HepG2 (cell line): Measurements from ENCODE around the gene MEX3A. TPM values are rescaled to one million over a fixed set of nuclear protein-coding genes. Genes with fewer than 3 reads are reported as not detected.

Experiments used
- FUBP1 ChIP-seq: sonication (generic); formaldehyde crosslinking; IDR thresholded peaks from 2 replicates; pipeline ENCODE4 v1.5.1; 2020; ENCODE audit warnings: missing genetic modification reagents, mild to moderate bottlenecking, borderline replicate concordance
- IKZF4 ChIP-seq: sonication (generic); formaldehyde crosslinking; IDR thresholded peaks from 2 replicates; pipeline ENCODE4 v1.5.1; 2020; ENCODE audit warnings: borderline replicate concordance, mild to moderate bottlenecking, low read depth, missing genetic modification reagents; ENCODE audit errors: not compliant biosample characterization
- MTERF4 ChIP-seq: sonication (generic); formaldehyde crosslinking; IDR thresholded peaks from 2 replicates; pipeline ENCODE4 v1.8.0; 2023; ENCODE audit warnings: mild to moderate bottlenecking, missing genetic modification reagents
- RAD51 ChIP-seq: fragments of 450-650 bp; IDR thresholded peaks from 2 replicates; pipeline ENCODE4 v1.6.1; 2016; ENCODE audit warnings: borderline replicate concordance
- TBL1XR1 ChIP-seq: fragments of 150-350 bp; IDR thresholded peaks from 2 replicates; pipeline ENCODE4 v1.6.1; 2014; ENCODE audit warnings: borderline replicate concordance, low read length; ENCODE audit not compliant: partially characterized antibody
- TCF12 ChIP-seq, 2 experiments: fragments of 450-650 bp in 1 of 2; sonication (generic) in 1 of 2; formaldehyde crosslinking in 1 of 2; IDR thresholded peaks; 2 replicates each; pipeline versions ENCODE4 v1.6.1 to v1.8.0; 2017 to 2022; ENCODE audit warnings: antibody characterized with exemption in 1 of 2, mild to moderate bottlenecking in 1 of 2, missing genetic modification reagents in 1 of 2, moderate library complexity in 1 of 2
- WIZ ChIP-seq: sonication (generic); formaldehyde crosslinking; IDR thresholded peaks from 2 replicates; pipeline ENCODE4 v1.5.1; 2020; ENCODE audit warnings: mild to moderate bottlenecking, missing genetic modification reagents
- XRCC5 ChIP-seq: fragments of 200-400 bp; formaldehyde crosslinking; optimal IDR thresholded peaks from 2 replicates; pipeline ENCODE3; 2017; ENCODE audit warnings: mild to moderate bottlenecking, low read length
- ZBTB21 ChIP-seq: sonication (generic); formaldehyde crosslinking; IDR thresholded peaks from 2 replicates; pipeline ENCODE4 v1.4.0; 2020; ENCODE audit warnings: missing genetic modification reagents
- ZNF546 ChIP-seq: sonication (generic); formaldehyde crosslinking; conservative IDR thresholded peaks from 2 replicates; pipeline ENCODE4 v1.8.1; 2023; ENCODE audit warnings: mild to moderate bottlenecking, missing genetic modification reagents
- ZNF747 ChIP-seq: sonication (generic); formaldehyde crosslinking; IDR thresholded peaks from 2 replicates; pipeline ENCODE4 v1.8.1; 2023; ENCODE audit warnings: missing genetic modification reagents, mild to moderate bottlenecking, borderline replicate concordance
- ZNF879 ChIP-seq: sonication (generic); formaldehyde crosslinking; IDR thresholded peaks from 2 replicates; pipeline ENCODE4 v1.8.1; 2023; ENCODE audit warnings: missing genetic modification reagents
- polyA plus RNA-seq, 8 experiments: library from polyadenylated mRNA; depleted of rRNA in 3 of 8; stranded (reverse) in 7 of 8; unstranded in 1 of 8; fragments of >200 nt; fragmentation: Illumina TruSeq in 4 of 8; extraction: Trizol in 4 of 8; gene quantifications; 2 replicates each; pipeline versions ENCODE4 v1.2.1 to v1.2.3, GENCODE V29; 2011 to 2016; ENCODE audit warnings: low read depth in 4 of 8, missing spikeins in 1 of 8, mixed read lengths in 1 of 8; ENCODE audit not compliant: insufficient read depth in 1 of 8
- total RNA-seq, 5 experiments: library from RNA; depleted of rRNA; stranded (reverse); fragments of >200 nt; fragmentation: Illumina TruSeq; extraction: Trizol; gene quantifications; 2 replicates each; pipeline ENCODE4 v1.2.3, GENCODE V29; 2016; ENCODE audit warnings: low read depth in 1 of 5
- TF ChIP-seq, protein P1 (sequence below): sonication (generic); formaldehyde crosslinking; IDR thresholded peaks from 2 replicates; pipeline ENCODE4 v1.4.0; 2020; ENCODE audit warnings: missing genetic modification reagents
- TF ChIP-seq, protein P2 (sequence below): sonication (generic); formaldehyde crosslinking; IDR thresholded peaks from 2 replicates; pipeline ENCODE4 v1.4.0; 2020; ENCODE audit warnings: mild to moderate bottlenecking, missing genetic modification reagents

Gene MEX3A
- total and polyA plus RNA-seq, 2 of the 13 experiments (the other 11 are each of a cell fraction or from before 2014, with no cell fraction given): 7.6 to 9.1 TPM

DNA sequence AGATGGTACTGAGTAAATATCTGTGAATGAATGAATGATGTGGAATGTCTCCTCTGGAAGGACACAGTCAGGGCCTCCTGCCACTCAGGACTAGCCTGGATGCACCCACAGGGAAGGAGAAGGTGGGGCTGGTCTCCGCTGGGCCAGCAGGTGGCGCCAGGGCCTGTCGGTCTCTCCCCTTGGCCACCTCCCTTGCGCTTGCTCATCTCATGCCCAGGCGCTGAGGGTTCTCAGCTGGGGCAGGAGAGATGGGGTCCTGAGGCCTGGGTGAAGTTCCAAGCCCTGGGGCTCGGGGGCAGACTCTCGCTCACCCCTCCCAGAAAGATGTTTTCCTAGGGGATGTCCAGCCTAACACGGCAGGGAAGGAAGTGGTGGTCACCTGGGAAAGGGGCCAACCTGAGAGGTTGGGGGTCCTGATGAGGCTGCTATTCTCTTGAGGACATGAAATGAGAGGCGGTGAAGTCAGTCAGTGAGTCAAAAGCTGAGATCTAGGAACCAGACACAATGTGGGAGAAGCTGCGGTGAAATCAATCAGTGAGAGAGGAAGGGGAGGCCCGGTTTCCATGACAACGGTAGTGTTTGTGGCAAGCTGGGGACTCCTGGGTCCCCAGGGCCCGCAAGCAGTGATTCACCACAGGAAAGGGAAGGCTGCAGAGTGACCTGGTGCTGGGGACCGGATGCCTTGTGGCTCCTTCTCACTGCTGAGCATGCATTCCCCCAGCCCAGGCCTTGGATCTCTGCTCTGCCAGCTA is 14.6 kb upstream of the MEX3A start (continued):
- TF ChIP-seq TCF12 (IDR thresholded peaks at IDR 0.05) (no peak), TCF12 (CRISPR knock-in tag; IDR thresholded peaks at IDR 0.05) (no peak), FUBP1 (no peak), ZBTB21 (no peak), ZNF546 (no peak), ZNF747 (CRISPR knock-in tag) (no peak), WIZ (0 out of 2 replicates have a peak, but pooled peaks have one; percentile 42), TBL1XR1 (no peak), ZNF879 (CRISPR knock-in tag) (no peak), MTERF4 (no peak), RAD51 (no peak), IKZF4 (CRISPR knock-in tag) (no peak), XRCC5 (peak; percentile 78)
- TF ChIP-seq, protein P1, sequence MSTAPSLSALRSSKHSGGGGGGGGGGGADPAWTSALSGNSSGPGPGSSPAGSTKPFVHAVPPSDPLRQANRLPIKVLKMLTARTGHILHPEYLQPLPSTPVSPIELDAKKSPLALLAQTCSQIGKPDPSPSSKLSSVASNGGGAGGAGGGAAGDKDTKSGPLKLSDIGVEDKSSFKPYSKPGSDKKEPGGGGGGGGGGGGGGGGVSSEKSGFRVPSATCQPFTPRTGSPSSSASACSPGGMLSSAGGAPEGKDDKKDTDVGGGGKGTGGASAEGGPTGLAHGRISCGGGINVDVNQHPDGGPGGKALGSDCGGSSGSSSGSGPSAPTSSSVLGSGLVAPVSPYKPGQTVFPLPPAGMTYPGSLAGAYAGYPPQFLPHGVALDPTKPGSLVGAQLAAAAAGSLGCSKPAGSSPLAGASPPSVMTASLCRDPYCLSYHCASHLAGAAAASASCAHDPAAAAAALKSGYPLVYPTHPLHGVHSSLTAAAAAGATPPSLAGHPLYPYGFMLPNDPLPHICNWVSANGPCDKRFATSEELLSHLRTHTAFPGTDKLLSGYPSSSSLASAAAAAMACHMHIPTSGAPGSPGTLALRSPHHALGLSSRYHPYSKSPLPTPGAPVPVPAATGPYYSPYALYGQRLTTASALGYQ (CRISPR knock-in tag): no peak
- TF ChIP-seq, protein P2, sequence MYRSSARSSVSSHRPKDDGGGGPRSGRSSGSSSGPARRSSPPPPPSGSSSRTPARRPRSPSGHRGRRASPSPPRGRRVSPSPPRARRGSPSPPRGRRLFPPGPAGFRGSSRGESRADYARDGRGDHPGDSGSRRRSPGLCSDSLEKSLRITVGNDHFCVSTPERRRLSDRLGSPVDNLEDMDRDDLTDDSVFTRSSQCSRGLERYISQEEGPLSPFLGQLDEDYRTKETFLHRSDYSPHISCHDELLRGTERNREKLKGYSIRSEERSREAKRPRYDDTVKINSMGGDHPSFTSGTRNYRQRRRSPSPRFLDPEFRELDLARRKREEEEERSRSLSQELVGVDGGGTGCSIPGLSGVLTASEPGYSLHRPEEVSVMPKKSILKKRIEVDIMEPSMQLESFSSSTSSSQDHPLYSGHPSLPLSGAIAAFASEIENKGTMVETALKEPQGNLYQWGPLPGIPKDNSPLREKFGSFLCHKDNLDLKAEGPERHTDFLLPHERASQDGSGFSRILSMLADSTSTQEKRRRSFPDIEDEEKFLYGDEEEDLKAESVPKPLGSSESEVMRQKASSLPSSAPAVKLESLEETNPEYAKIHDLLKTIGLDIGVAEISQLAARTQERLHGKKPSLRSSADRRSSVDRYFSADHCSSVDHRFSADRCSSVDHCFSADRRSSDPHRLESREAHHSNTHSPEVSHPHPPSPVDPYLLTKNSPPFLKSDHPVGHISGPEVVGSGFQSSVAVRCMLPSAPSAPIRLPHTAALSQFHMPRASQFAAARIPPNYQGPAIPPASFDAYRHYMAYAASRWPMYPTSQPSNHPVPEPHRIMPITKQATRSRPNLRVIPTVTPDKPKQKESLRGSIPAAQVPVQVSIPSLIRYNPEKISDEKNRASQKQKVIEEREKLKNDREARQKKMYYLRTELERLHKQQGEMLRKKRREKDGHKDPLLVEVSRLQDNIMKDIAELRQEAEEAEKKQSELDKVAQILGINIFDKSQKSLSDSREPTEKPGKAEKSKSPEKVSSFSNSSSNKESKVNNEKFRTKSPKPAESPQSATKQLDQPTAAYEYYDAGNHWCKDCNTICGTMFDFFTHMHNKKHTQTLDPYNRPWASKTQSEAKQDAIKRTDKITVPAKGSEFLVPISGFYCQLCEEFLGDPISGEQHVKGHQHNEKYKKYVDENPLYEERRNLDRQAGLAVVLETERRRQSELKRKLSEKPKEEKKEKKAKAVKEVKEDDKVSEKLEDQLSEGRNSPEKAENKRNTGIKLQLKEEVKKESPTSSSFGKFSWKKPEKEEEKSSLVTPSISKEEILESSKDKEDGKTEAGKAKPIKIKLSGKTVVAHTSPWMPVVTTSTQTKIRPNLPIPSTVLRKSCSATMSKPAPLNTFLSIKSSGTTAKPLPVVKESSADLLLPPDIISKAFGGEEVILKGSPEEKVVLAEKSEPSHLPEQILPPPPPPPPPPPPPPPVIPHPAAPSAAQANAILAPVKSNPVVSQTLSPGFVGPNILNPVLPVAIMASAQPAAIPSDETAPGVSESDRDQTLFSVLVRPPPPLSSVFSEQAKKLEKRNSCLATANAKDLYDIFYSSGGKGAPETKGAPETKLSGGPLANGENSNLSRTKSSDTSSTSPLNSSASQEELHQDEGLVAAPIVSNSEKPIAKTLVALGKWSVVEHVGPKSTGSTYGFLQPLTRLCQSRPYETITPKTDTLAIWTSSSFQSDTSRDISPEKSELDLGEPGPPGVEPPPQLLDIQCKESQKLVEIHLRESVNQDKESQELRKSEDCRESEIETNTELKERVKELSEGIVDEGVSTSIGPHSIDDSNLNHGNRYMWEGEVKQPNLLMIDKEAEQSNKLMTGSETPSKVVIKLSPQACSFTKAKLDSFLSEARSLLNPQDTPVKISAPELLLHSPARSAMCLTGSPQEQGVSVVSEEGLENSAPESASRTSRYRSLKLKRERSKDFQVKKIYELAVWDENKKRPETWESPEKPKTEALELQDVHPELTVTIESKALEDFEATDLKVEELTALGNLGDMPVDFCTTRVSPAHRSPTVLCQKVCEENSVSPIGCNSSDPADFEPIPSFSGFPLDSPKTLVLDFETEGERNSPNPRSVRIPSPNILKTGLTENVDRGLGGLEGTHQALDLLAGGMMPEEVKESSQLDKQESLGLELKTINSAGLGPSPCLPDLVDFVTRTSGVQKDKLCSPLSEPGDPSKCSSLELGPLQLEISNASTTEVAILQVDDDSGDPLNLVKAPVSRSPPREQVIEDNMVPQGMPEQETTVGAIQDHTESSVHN (CRISPR knock-in tag): no peak
